ENCODE results near the gene LEPR. TPM values are rescaled to one million over a fixed set of nuclear protein-coding genes. Genes with fewer than 3 reads are reported as not detected.

Gene LEPR
- polyA plus RNA-seq, 2 of the 4 experiments (the other 2 are of a cell fraction): 3.1 to 6.5 TPM

DNA sequence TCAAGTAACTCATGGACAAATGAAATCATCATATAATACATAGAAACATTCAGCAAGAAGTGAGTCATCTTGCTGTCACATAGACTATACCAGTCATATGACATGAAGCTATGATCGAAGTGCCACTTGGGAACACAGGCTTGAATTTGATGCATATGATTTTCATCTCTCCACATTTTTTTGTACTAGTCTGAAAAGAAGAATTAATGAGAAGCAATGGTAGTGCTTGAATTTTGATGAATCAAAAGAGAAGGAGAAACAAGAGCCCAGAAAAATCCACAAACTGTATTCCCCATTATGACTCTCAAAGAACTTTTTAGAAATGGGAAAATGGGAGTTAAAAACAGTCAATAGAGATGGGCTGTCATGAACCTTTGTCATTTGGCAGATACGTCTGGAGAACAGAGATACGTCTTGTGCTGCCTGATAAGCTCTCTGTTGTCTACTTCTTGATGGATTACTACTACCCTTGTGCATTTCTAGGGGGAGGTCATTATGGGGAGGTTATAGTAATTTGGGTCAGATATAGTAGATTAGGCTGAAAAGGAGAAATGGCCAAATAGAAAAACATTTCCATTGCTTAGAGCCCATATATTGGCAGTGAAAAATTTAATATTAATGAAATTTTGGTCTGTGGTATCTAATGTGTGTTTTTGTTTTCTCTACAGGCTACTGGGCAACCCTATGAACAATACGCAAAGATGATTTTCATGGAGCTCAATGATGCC is 8.0 kb upstream of the LEPR start:
- H3K4me2 ChIP-seq: no peak overlapping the region
- H3K4me1 ChIP-seq: peaks cover 8% of the 10 kb centered on the region
- no peak for FAIRE-seq
- no peak for ATAC-seq
- WGBS (ENCODE audit: missing lambda C conversion rate): 81% methylated on average over 4 of the region's 4 CpGs
- no peaks in the 10 kb centered on the region for H3K9me3 ChIP-seq
- no peak overlapping the region for H3K4me3 ChIP-seq
- no peak for DNase-seq (ENCODE audit: low read depth in 1 of 2, low spot score in 1 of 2)
- TF ChIP-seq MYC (IDR thresholded peaks at IDR 0.05; ENCODE audit: borderline replicate concordance, low read length): no peak
- TF ChIP-seq RAD21 (conservative IDR thresholded peaks at IDR 0.05 in 1 of 2, IDR thresholded peaks at IDR 0.05 in 1 of 2): no peak
- H3K27ac ChIP-seq: no peak overlapping the region
- CTCF ChIA-PET: interaction anchor here (0.7 kb wide), 1 partner anchor 275 kb away, joined by 3 read pairs; no protein-coding TSS in a partner anchor
- POLR2A ChIA-PET: interaction anchor here (0.9 kb wide), 1 partner anchor 8 kb away, joined by 4 read pairs; the partner anchor contains the start of genes LEPR and LEPROT

DNA sequence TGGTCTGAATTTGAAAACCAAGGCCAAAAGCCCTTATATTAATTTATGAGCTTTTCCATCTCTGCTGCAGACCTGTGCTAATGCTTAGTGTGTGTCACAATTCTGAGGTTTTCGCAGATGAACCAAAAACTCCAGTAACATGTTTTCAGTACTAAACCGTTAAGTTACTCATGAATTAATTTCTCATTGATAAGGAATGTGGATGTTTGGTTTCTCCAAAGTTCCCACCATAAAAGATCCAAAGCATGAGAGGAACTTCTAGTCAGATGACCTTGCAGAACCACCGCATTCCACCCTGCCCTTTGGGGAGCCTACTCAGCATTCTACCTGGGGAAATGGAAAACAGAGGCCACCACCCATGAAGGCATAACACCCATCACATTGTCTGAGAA is 7.5 kb upstream of the LEPR start:
- DNase-seq (ENCODE audit: low read depth in 1 of 2, low spot score in 1 of 2) (no peak), FAIRE-seq (no peak), ATAC-seq (no peak)
- Histone ChIP-seq H3K4me2 (no peak overlapping the region), H3K4me3 (no peak overlapping the region), H3K4me1 (peaks cover 12% of the 10 kb centered on the region), H3K27ac (no peak overlapping the region), H3K9me3 (no peaks in the 10 kb centered on the region)
- ChIA-PET POLR2A (no interaction called here), CTCF (no interaction called here)
- 80% methylated on average over 3 of the region's 3 CpGs for WGBS (ENCODE audit: missing lambda C conversion rate)
- TF ChIP-seq MAZ (IDR thresholded peaks at IDR 0.05; ENCODE audit: borderline replicate concordance, low read depth, low read length) (no peak), NR3C1 (IDR thresholded peaks at IDR 0.05) (no peak), BHLHE40 (IDR thresholded peaks at IDR 0.05; ENCODE audit: low read depth, low read length) (no peak)

- 69% methylated on average over 4 of the region's 4 CpGs for WGBS (ENCODE audit: missing lambda C conversion rate)
- peaks cover 25% of the 10 kb centered on the region for H3K4me1 ChIP-seq
- no peak for DNase-seq (ENCODE audit: low read depth in 1 of 2, low spot score in 1 of 2)
- ATAC-seq: no peak
- CTCF ChIA-PET: interaction anchor here (0.7 kb wide), 1 partner anchor 290 kb away, joined by 3 read pairs; no protein-coding TSS in a partner anchor
- POLR2A ChIA-PET: no interaction called here
- TF ChIP-seq EP300 (IDR thresholded peaks at IDR 0.05): no peak
- TF ChIP-seq HEYL (CRISPR knock-in tag; IDR thresholded peaks at IDR 0.05): no peak
- no peak for TF ChIP-seq JUN (IDR thresholded peaks at IDR 0.05)
- TF ChIP-seq E2F6 (IDR thresholded peaks at IDR 0.05; ENCODE audit: borderline replicate concordance, low read depth): no peak
- no peak for TF ChIP-seq POLR2A (IDR thresholded peaks at IDR 0.05; ENCODE audit: low read length)
- no peak for TF ChIP-seq JUNB (IDR thresholded peaks at IDR 0.05)
- no peak for TF ChIP-seq RNF2 (IDR thresholded peaks at IDR 0.05; ENCODE audit: borderline replicate concordance, low read depth)
- TF ChIP-seq, protein P1, sequence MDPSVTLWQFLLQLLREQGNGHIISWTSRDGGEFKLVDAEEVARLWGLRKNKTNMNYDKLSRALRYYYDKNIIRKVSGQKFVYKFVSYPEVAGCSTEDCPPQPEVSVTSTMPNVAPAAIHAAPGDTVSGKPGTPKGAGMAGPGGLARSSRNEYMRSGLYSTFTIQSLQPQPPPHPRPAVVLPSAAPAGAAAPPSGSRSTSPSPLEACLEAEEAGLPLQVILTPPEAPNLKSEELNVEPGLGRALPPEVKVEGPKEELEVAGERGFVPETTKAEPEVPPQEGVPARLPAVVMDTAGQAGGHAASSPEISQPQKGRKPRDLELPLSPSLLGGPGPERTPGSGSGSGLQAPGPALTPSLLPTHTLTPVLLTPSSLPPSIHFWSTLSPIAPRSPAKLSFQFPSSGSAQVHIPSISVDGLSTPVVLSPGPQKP (IDR thresholded peaks at IDR 0.05; ENCODE audit: low read depth, low read length): no peak
- TF ChIP-seq GATA3 (IDR thresholded peaks at IDR 0.05; ENCODE audit: borderline replicate concordance): no peak
- no peak for TF ChIP-seq HDAC2 (IDR thresholded peaks at IDR 0.05)
- no peak for TF ChIP-seq FOSL2 (IDR thresholded peaks at IDR 0.05)
- TF ChIP-seq FOSL2 (CRISPR knock-in tag; IDR thresholded peaks at IDR 0.05): no peak
- no peak for TF ChIP-seq HOXA7 (CRISPR knock-in tag; IDR thresholded peaks at IDR 0.05)
- TF ChIP-seq CTCF (IDR thresholded peaks at IDR 0.05): no peak
- TF ChIP-seq HOXB13 (CRISPR knock-in tag; IDR thresholded peaks at IDR 0.05; ENCODE audit: low read depth): no peak
- H3K4me3 ChIP-seq: no peak overlapping the region
- no peaks in the 10 kb centered on the region for H3K9me3 ChIP-seq
- no peak overlapping the region for H3K27ac ChIP-seq
- H3K4me2 ChIP-seq: no peak overlapping the region
- FAIRE-seq: no peak
Measured at GRCh38 chr1:65414538-65414937, 5.9 kb upstream of the LEPR start.

Data from A549 (cell line).